ENCODE results near the gene HSD17B1. TPM values are rescaled to one million over a fixed set of nuclear protein-coding genes. Genes with fewer than 3 reads are reported as not detected.

Gene HSD17B1
- total and polyA plus RNA-seq, 2 of the 13 experiments (the other 11 are each of a cell fraction or from before 2014, with no cell fraction given) = 0.54 to 0.93 TPM

GRCh38 chr17:42530952-42531454 is 21.7 kb upstream of the HSD17B1 start (continued):
- TF ChIP-seq HNF1A (IDR thresholded peaks at IDR 0.05; ENCODE audit: low read depth) (peak; percentile 60; the same call in 1 of the 2 replicates), HNF1A (CRISPR knock-in tag; IDR thresholded peaks at IDR 0.05; ENCODE audit: borderline replicate concordance) (peak; percentile 81; the same call in 1 of the 2 replicates), ZNF850 (CRISPR knock-in tag; conservative IDR thresholded peaks at IDR 0.05) (no peak), GPN1 (CRISPR knock-in tag; IDR thresholded peaks at IDR 0.05; ENCODE audit: borderline replicate concordance) (no peak), ZNF160 (CRISPR knock-in tag; IDR thresholded peaks at IDR 0.05) (no peak; the same call in 1 of the 2 replicates), ZBTB49 (CRISPR knock-in tag; IDR thresholded peaks at IDR 0.05; ENCODE audit: borderline replicate concordance) (no peak), ZBTB7A (CRISPR knock-in tag; IDR thresholded peaks at IDR 0.05) (peak; percentile 97), TFDP2 (CRISPR knock-in tag; IDR thresholded peaks at IDR 0.05) (peak; percentile 17; the same call in 1 of the 2 replicates), SPEN (CRISPR knock-in tag; IDR thresholded peaks at IDR 0.05; ENCODE audit: low read depth) (peak; percentile 28; the same call in 1 of the 2 replicates), ZNF720 (CRISPR knock-in tag; IDR thresholded peaks at IDR 0.05) (no peak), HIVEP1 (CRISPR knock-in tag; IDR thresholded peaks at IDR 0.05) (no peak; the same call in 1 of the 2 replicates), ZNF232 (CRISPR knock-in tag; IDR thresholded peaks at IDR 0.05; ENCODE audit: borderline replicate concordance) (no peak), PCBP2 (optimal IDR thresholded peaks at IDR 0.05; ENCODE audit: low read depth, low read length, poor library complexity, severe bottlenecking) (no peak), CREBL2 (CRISPR knock-in tag; IDR thresholded peaks at IDR 0.05; ENCODE audit: borderline replicate concordance) (0 out of 2 replicates have a peak, but pooled peaks have one; percentile 38), ZNF317 (CRISPR knock-in tag; IDR thresholded peaks at IDR 0.05) (no peak; the same call in 1 of the 2 replicates), KLF6 (CRISPR knock-in tag; IDR thresholded peaks at IDR 0.05) (no peak; the same call in 1 of the 2 replicates), CEBPG (CRISPR knock-in tag; IDR thresholded peaks at IDR 0.05) (peak; percentile 81), MTA3 (CRISPR knock-in tag; IDR thresholded peaks at IDR 0.05) (no peak), FLYWCH1 (CRISPR knock-in tag; IDR thresholded peaks at IDR 0.05) (no peak), TRIM24 (CRISPR knock-in tag; IDR thresholded peaks at IDR 0.05) (no peak; the same call in 1 of the 2 replicates), ZFP37 (CRISPR knock-in tag; IDR thresholded peaks at IDR 0.05; ENCODE audit: borderline replicate concordance) (0 out of 2 replicates have a peak, but pooled peaks have one; percentile 67), ZNF549 (CRISPR knock-in tag; IDR thresholded peaks at IDR 0.05) (no peak)
